Lower lobe of right lung (tissue), 2 donors: ENCODE results near the gene NOTUM. TPM values are rescaled to one million over a fixed set of nuclear protein-coding genes. Genes with fewer than 3 reads are reported as not detected.

Experiments
- ATAC-seq, 2 donors: fragments of 200-7000 bp; cut with Tn5 transposase; one replicate each; pipeline ENCODE4 v1.9.1; 2020 to 2022; ENCODE audit warnings: mild to moderate bottlenecking in 2 of 2, moderate library complexity in 2 of 2
- DNase-seq: peaks from one replicate; pipeline ENCODE4 v3.0.0-alpha.2; 2020
- H3K27ac ChIP-seq: fragments of 200-600 bp; one replicate; pipeline ENCODE4 v1.8.0; 2022
- H3K27me3 ChIP-seq: fragments of 200-600 bp; one replicate; pipeline ENCODE4 v1.8.0; 2022; ENCODE audit warnings: low read depth
- H3K36me3 ChIP-seq: fragments of 200-600 bp; one replicate; pipeline ENCODE4 v1.8.0; 2022; ENCODE audit warnings: mild to moderate bottlenecking
- H3K4me1 ChIP-seq: fragments of 200-600 bp; one replicate; pipeline ENCODE4 v1.8.0; 2022
- H3K4me3 ChIP-seq: fragments of 200-600 bp; one replicate; pipeline ENCODE4 v1.8.0; 2022; ENCODE audit warnings: mild to moderate bottlenecking
- H3K9me3 ChIP-seq: fragments of 200-600 bp; one replicate; pipeline ENCODE4 v1.8.0; 2022
- CTCF ChIP-seq: fragments of 200-600 bp; IDR thresholded peaks from one replicate; pipeline ENCODE4 v1.8.0; 2022; ENCODE audit warnings: antibody characterized with exemption, mild to moderate bottlenecking
- intact Hi-C: fragments of 100-400 bp; cut with DNase I; formaldehyde crosslinking; loops from one replicate; pipeline ENCODE4 v1.11.0; 2022
- total RNA-seq: library from RNA; stranded (reverse); fragmentation: NEBNext Ultra II Directional; extraction: Animal tissue kit (Norgen Biotek cat#: 25700); gene quantifications from one replicate; pipeline ENCODE4 v1.2.1, GENCODE V29; 2021
- donor health status: DM: no; HTN: yes; CAD: no; lungs with severe emphysema.

NOTUM gene
- total RNA-seq, 1 donor from 2014 or later = 4.4 TPM

- H3K4me3 ChIP-seq = no peak overlapping the region
- H3K9me3 ChIP-seq = no peaks in the 10 kb centered on the region
- no peak for TF ChIP-seq CTCF
- no peak for DNase-seq
- intact Hi-C loops = no loop called here
- H3K4me1 ChIP-seq = peaks cover 11% of the 10 kb centered on the region
- no peaks in the 10 kb centered on the region for H3K36me3 ChIP-seq
- no peak for ATAC-seq
- peaks cover 16% of the 10 kb centered on the region for H3K27me3 ChIP-seq
- no peak overlapping the region for H3K27ac ChIP-seq
Measured at GRCh38 chr17:81931557-81932332, 29.2 kb downstream of the NOTUM start.

GRCh38 chr17:81931189-81931556 lies 29.8 kb downstream of the NOTUM start:
- intact Hi-C loops = no loop called here
- no peak overlapping the region for H3K27ac ChIP-seq
- peaks cover 13% of the 10 kb centered on the region for H3K27me3 ChIP-seq
- no peaks in the 10 kb centered on the region for H3K36me3 ChIP-seq
- DNase-seq (no peak), ATAC-seq (no peak)
- no peaks in the 10 kb centered on the region for H3K9me3 ChIP-seq
- H3K4me1 ChIP-seq = peaks cover 13% of the 10 kb centered on the region
- TF ChIP-seq CTCF = no peak
- H3K4me3 ChIP-seq = no peak overlapping the region

- ATAC-seq (no peak), DNase-seq (no peak)
- Histone ChIP-seq H3K4me3 (no peak overlapping the region), H3K36me3 (no peaks in the 10 kb centered on the region), H3K4me1 (peaks cover 20% of the 10 kb centered on the region), H3K27ac (no peak overlapping the region), H3K27me3 (peaks cover 13% of the 10 kb centered on the region), H3K9me3 (no peaks in the 10 kb centered on the region)
- intact Hi-C loops = no loop called here
- TF ChIP-seq CTCF = no peak
Measured at GRCh38 chr17:81930142-81931125, 30.6 kb downstream of the NOTUM start.

- Histone ChIP-seq H3K36me3 (no peaks in the 10 kb centered on the region), H3K27me3 (peaks cover 13% of the 10 kb centered on the region), H3K27ac (no peak overlapping the region), H3K9me3 (no peaks in the 10 kb centered on the region), H3K4me1 (peaks cover 29% of the 10 kb centered on the region), H3K4me3 (no peak overlapping the region)
- TF ChIP-seq CTCF = no peak
- intact Hi-C loops = no loop called here
- no peak for DNase-seq
- no peak for ATAC-seq
Measured at GRCh38 chr17:81929253-81930141, 31.5 kb downstream of the NOTUM start.
